ENCODE measurements around the gene MYH14. TPM values are rescaled to one million over a fixed set of nuclear protein-coding genes. Genes with fewer than 3 reads are reported as not detected.

Gene MYH14
- total RNA-seq, 4 donors from 2014 or later: 103 to 174 (median 141) TPM

DNA sequence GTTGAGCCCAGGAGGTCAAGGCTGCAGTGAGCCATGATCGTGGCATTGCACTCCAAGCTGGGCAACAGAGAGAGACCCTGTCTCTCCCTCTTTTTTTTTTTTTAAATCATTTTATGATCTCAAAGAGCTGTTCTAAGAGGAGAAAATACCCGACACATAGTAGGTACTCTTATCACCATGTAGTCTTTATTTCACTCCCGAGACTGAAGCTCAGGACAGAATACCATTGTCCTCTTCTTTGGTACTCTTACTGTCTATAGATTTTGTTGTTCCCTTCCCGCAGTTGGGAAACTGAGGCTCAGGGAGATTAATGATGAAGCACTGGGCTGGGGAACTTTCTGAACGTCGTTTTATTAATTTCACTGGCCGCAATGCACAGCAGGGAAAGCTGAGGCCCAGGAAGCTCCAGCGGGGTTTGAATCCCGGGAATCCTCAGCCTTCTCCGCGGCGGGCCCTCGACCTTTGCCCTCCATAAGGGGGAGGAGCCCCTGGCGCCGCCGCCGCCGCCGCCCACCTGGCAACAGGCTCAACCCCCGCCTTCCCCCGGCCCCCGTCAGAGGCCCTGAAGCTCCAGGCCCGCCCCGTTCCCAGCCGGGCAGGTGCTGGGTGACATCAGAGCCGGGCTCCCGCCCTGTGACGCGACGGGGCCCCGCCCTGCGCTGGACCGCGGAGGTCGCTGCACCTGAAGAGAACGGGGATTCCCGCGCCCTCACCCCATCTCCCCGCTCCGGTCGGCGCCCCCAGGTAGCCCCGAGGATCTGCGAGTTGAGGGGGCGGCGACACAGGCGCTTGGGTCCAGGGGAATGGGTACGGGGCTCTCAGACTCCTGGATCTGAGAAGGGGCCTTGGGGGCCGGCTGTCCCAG lies 1.6 kb downstream of the MYH14 start:
- no peaks in the 10 kb centered on the region for H3K9me3 ChIP-seq
- H3K4me3 ChIP-seq: peak overlapping the region; percentile 70 to 95 (median 75)
- peak; percentile 63 to 84 for DNase-seq
- intact Hi-C loops (cut with DNase I; ENCODE audit: low total_unique reads): loop anchor here (2.0 to 10.0 kb wide), 5 partner anchors 128 to 1568 kb away; partner anchors contain the start of genes AKT1S1, DBP, PRR12 and TBC1D17
- no peaks in the 10 kb centered on the region for H3K27me3 ChIP-seq
- peaks cover 18 to 21% of the 10 kb centered on the region in 2 donors for H3K4me1 ChIP-seq
- ATAC-seq: peak; percentile 22 to 25
- in situ Hi-C loops (cut with MboI; ENCODE audit: low sequenced_read_pairs in 4 of 4): no loop called here
- H3K36me3 ChIP-seq: no peaks in the 10 kb centered on the region
- TF ChIP-seq, protein P1, sequence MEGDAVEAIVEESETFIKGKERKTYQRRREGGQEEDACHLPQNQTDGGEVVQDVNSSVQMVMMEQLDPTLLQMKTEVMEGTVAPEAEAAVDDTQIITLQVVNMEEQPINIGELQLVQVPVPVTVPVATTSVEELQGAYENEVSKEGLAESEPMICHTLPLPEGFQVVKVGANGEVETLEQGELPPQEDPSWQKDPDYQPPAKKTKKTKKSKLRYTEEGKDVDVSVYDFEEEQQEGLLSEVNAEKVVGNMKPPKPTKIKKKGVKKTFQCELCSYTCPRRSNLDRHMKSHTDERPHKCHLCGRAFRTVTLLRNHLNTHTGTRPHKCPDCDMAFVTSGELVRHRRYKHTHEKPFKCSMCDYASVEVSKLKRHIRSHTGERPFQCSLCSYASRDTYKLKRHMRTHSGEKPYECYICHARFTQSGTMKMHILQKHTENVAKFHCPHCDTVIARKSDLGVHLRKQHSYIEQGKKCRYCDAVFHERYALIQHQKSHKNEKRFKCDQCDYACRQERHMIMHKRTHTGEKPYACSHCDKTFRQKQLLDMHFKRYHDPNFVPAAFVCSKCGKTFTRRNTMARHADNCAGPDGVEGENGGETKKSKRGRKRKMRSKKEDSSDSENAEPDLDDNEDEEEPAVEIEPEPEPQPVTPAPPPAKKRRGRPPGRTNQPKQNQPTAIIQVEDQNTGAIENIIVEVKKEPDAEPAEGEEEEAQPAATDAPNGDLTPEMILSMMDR (IDR thresholded peaks at IDR 0.05 in 4 of 5, conservative IDR thresholded peaks at IDR 0.05 in 1 of 5): no peak
- TF ChIP-seq POLR2A (IDR thresholded peaks at IDR 0.05): peak; percentile 43 to 48
- H3K27ac ChIP-seq: peak overlapping the region; percentile 95 to 99 (median 98)

DNA sequence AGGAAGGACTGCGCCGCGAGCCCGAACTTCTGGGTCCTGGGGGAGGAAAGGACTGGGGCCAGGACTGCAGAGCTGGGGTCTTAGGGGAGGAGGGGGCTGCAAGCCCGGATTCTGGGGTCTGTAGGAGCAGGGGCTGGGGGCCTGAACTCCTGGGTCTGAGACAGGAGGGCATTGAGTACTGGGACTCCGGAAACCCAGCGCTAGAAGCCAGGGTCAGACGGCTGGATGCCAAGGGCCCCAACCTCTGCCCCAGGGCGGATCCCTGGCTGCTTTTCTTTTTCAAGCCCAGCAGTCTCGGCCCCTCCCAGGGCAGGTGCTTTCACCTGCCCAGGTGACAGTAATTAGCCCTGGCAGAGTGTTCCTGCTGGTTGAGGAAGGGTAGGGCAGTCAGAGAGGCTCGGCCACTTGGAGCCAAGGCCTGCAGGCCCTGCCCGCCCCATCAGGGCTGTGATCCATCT lies 2.3 kb downstream of the MYH14 start:
- no peak for TF ChIP-seq POLR2A (IDR thresholded peaks at IDR 0.05)
- TF ChIP-seq, protein P1 (IDR thresholded peaks at IDR 0.05 in 4 of 5, conservative IDR thresholded peaks at IDR 0.05 in 1 of 5): no peak
- in situ Hi-C loops (cut with MboI; ENCODE audit: low sequenced_read_pairs in 4 of 4) (no loop called here), intact Hi-C loops (cut with DNase I; ENCODE audit: low total_unique reads) (loop anchor here (1.0 to 10.0 kb wide), 3 partner anchors 29 to 279 kb away; no protein-coding TSS in a partner anchor)
- peaks cover 18 to 21% of the 10 kb centered on the region in 2 donors for H3K4me1 ChIP-seq
- peak overlapping the region; percentile 95 to 99 (median 98) for H3K27ac ChIP-seq
- no peak for DNase-seq
- H3K4me3 ChIP-seq: peak overlapping the region; percentile 70 to 95 (median 75)
- no peaks in the 10 kb centered on the region for H3K27me3 ChIP-seq
- ATAC-seq: no peak
- no peaks in the 10 kb centered on the region for H3K36me3 ChIP-seq
- H3K9me3 ChIP-seq: no peaks in the 10 kb centered on the region

DNA sequence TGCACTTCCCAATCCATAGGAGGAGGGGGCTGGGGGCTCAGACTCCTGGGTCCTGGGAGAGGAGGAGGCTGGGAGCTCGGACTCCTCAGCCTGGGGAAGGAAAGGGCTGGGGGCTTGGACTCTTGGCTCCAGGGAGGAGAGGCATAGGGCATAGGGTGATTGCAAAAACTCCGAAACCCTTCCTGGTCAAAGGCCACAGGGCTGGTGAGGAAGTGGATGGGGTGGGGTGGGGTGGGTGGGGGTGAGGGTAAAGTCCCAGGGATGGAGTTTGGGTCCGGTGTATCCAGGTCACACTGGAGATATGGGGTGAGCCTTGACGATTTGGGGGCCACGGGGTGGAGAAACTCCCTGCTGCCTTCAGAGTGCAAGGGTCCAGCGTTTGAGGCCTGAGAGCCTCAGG lies 2.8 kb downstream of the MYH14 start:
- ATAC-seq (no peak), DNase-seq (no peak)
- Histone ChIP-seq H3K27ac (peak overlapping the region; percentile 95 to 99 (median 98)), H3K27me3 (no peaks in the 10 kb centered on the region), H3K4me3 (no peak overlapping the region), H3K36me3 (no peaks in the 10 kb centered on the region), H3K9me3 (no peaks in the 10 kb centered on the region), H3K4me1 (peaks cover 18 to 21% of the 10 kb centered on the region in 2 donors)
- in situ Hi-C loops (cut with MboI; ENCODE audit: low sequenced_read_pairs in 4 of 4) (no loop called here), intact Hi-C loops (cut with DNase I; ENCODE audit: low total_unique reads) (loop anchor here (1.0 to 10.0 kb wide), 2 partner anchors 28 to 279 kb away; no protein-coding TSS in a partner anchor)
- TF ChIP-seq, protein P1 (IDR thresholded peaks at IDR 0.05 in 4 of 5, conservative IDR thresholded peaks at IDR 0.05 in 1 of 5): no peak
- no peak for TF ChIP-seq POLR2A (IDR thresholded peaks at IDR 0.05)

DNA sequence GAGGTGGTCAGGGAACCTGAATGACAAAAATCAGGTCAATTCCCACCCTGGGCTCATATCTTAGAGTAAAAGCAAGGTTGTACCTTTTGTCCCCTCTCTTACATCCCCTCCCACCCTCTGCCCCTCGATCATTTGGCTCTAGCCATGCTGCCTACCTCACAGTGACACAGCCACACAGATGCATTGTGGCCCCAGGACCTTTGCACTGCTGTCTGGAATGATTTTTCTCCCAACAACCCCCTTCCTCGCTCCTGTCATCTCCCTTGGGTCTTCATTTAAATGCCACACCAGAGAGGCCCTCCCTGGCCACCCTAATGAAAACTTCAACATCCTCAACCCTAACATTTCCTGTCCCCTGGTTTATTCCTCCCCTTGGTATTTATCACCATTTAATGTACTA lies 4.3 kb downstream of the MYH14 start:
- intact Hi-C loops (cut with DNase I; ENCODE audit: low total_unique reads): loop anchor here (10.0 kb wide), 1 partner anchor 277 kb away; no protein-coding TSS in a partner anchor
- H3K36me3 ChIP-seq: no peaks in the 10 kb centered on the region
- no peak overlapping the region for H3K4me3 ChIP-seq
- peaks cover 18% of the 10 kb centered on the region in 2 donors for H3K4me1 ChIP-seq
- H3K9me3 ChIP-seq: no peaks in the 10 kb centered on the region
- no peaks in the 10 kb centered on the region for H3K27me3 ChIP-seq
- peak overlapping the region in 1 of 4 donors; percentile 18 for H3K27ac ChIP-seq
- TF ChIP-seq POLR2A (IDR thresholded peaks at IDR 0.05): no peak
- TF ChIP-seq, protein P1 (IDR thresholded peaks at IDR 0.05 in 4 of 5, conservative IDR thresholded peaks at IDR 0.05 in 1 of 5): no peak
- ATAC-seq: no peak
- in situ Hi-C loops (cut with MboI; ENCODE audit: low sequenced_read_pairs in 4 of 4): no loop called here
- DNase-seq: no peak
